Gastroesophageal sphincter (tissue), 4 donors: ENCODE measurements around the gene THBS3. TPM values are rescaled to one million over a fixed set of nuclear protein-coding genes. Genes with fewer than 3 reads are reported as not detected.
"Not testable (repeated sequence)": the region's sequence is repeated elsewhere in the genome, so short reads cannot be mapped to it uniquely, and the experiment has no call there.

Source experiments
- ATAC-seq: fragments of 150-250 bp; one replicate; pipeline ENCODE4 v1.9.1; 2016; ENCODE audit warnings: mild to moderate bottlenecking, moderate library complexity
- H3K27ac ChIP-seq, 4 donors: fragments of 200-600 bp; sonication (generic) in 3 of 4; 1 replicate in 3 of 4; 2 replicates in 1 of 4; pipeline ENCODE4 v1.5.1; 2016 to 2019
- H3K27me3 ChIP-seq: fragments of 200-600 bp; sonication (generic); one replicate; pipeline ENCODE4 v1.5.1; 2019
- H3K36me3 ChIP-seq, 2 donors: fragments of 200-600 bp; sonication (generic); one replicate each; pipeline ENCODE4 v1.5.1; 2019; ENCODE audit warnings: control low read depth in 1 of 2
- H3K4me1 ChIP-seq, 3 donors: fragments of 200-600 bp; sonication (generic); 1 replicate in 2 of 3; 2 replicates in 1 of 3; pipeline ENCODE4 v1.5.1; 2016 to 2019; ENCODE audit warnings: control low read depth in 2 of 3
- H3K4me3 ChIP-seq, 2 donors: fragments of 200-600 bp; sonication (generic); one replicate each; pipeline ENCODE4 v1.5.1; 2019; ENCODE audit warnings: mild to moderate bottlenecking in 1 of 2, moderate library complexity in 1 of 2
- H3K9me3 ChIP-seq, 3 donors: fragments of 200-600 bp; sonication (generic); one replicate each; pipeline ENCODE4 v1.5.1; 2017 to 2019; ENCODE audit warnings: control low read depth in 2 of 3
- EP300 ChIP-seq: sonication (generic); formaldehyde crosslinking; IDR thresholded peaks from one replicate; pipeline ENCODE4 v1.6.1; 2017; ENCODE audit warnings: antibody characterized with exemption, mild to moderate bottlenecking
- POLR2A ChIP-seq, 2 donors: fragments of 450-650 bp; IDR thresholded peaks; one replicate each; pipeline ENCODE4 v1.6.1; 2017; ENCODE audit warnings: antibody characterized with exemption in 2 of 2, mild to moderate bottlenecking in 2 of 2, moderate library complexity in 1 of 2
- POLR2AphosphoS5 ChIP-seq: sonication (generic); formaldehyde crosslinking; IDR thresholded peaks from one replicate; pipeline ENCODE4 v1.6.1; 2017; ENCODE audit warnings: antibody characterized with exemption
- WGBS, 2 donors: methylation state at CpG; one replicate each; pipeline ENCODE4 v1.1.5; 2018; ENCODE audit warnings: low coverage in 1 of 2; 5-methylcytosine and 5-hydroxymethylcytosine counted together
- total RNA-seq, 4 donors: library from RNA; depleted of rRNA; stranded (reverse); fragments of >200 nt; gene quantifications; one replicate each; pipeline ENCODE4 v1.1.0, GENCODE V29; 2016
- TF ChIP-seq, protein P1 (sequence below), 4 experiments: fragments of 200-600 bp in 2 of 4; fragments of 450-650 bp in 2 of 4; sonication (generic) in 1 of 4; IDR thresholded peaks; one replicate each; pipeline ENCODE4 v1.5.1; 2017 to 2019; ENCODE audit warnings: antibody characterized with exemption in 4 of 4, mild to moderate bottlenecking in 2 of 4, moderate library complexity in 2 of 4

Gene THBS3
- total RNA-seq, 4 donors from 2014 or later = 17.9 to 25.6 (median 20.1) TPM

DNA sequence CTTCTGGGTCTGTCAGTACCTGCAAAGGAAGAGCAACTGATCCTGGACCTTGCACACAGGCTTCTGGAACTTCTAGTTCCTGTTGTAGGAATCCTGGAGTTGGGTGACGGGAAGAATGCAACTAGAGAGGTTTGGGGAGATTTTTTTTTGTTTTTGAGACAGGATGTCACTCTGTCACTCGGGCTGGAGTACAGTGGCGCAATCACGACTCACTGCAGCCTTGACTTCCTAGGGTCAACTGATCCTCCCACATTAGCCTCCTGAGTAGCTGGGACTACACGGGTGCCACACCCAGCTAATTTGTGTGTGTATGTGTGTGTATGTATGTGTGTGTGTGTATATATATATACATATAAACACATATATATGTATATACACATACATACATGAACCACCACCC lies 28.8 kb upstream of the THBS3 start:
- ATAC-seq = no peak
- Histone ChIP-seq H3K9me3 (no peaks in the 10 kb centered on the region), H3K4me1 (peaks cover 2 to 33% (median 11%) of the 10 kb centered on the region in 3 donors), H3K27me3 (no peaks in the 10 kb centered on the region), H3K27ac (no peak overlapping the region), H3K36me3 (peaks cover 0 to 48% of the 10 kb centered on the region in 2 donors), H3K4me3 (no peak overlapping the region)
- TF ChIP-seq, protein P1, sequence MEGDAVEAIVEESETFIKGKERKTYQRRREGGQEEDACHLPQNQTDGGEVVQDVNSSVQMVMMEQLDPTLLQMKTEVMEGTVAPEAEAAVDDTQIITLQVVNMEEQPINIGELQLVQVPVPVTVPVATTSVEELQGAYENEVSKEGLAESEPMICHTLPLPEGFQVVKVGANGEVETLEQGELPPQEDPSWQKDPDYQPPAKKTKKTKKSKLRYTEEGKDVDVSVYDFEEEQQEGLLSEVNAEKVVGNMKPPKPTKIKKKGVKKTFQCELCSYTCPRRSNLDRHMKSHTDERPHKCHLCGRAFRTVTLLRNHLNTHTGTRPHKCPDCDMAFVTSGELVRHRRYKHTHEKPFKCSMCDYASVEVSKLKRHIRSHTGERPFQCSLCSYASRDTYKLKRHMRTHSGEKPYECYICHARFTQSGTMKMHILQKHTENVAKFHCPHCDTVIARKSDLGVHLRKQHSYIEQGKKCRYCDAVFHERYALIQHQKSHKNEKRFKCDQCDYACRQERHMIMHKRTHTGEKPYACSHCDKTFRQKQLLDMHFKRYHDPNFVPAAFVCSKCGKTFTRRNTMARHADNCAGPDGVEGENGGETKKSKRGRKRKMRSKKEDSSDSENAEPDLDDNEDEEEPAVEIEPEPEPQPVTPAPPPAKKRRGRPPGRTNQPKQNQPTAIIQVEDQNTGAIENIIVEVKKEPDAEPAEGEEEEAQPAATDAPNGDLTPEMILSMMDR (IDR thresholded peaks at IDR 0.05) = no peak
- TF ChIP-seq EP300 (no peak), POLR2A (IDR thresholded peaks at IDR 0.05) (no peak), POLR2AphosphoS5 (no peak)
- 80% methylated on average over 4 of the region's 5 CpGs; no CpG with 5 or more reads in 1 of the 2 donors for WGBS, 2 donors

- ATAC-seq, H3K27ac ChIP-seq, H3K27me3 ChIP-seq, H3K9me3 ChIP-seq, H3K4me3 ChIP-seq: not testable (repeated sequence)
- H3K36me3 ChIP-seq = peaks cover 0 to 48% of the 10 kb centered on the region in 2 donors
- peaks cover 2 to 26% (median 14%) of the 10 kb centered on the region in 3 donors for H3K4me1 ChIP-seq
- 83% methylated on average over 3 of the region's 9 CpGs; no CpG with 5 or more reads in 1 of the 2 donors for WGBS, 2 donors
These were observed 27.7 kb upstream of the THBS3 start for GRCh38 chr1:155235375-155235774.

- H3K27ac ChIP-seq, H3K27me3 ChIP-seq, H3K9me3 ChIP-seq, H3K4me3 ChIP-seq, ATAC-seq: not testable (repeated sequence)
- WGBS, 2 donors = 88% methylated on average over 1 of the region's 5 CpGs; no CpG with 5 or more reads in 1 of the 2 donors
- peaks cover 2 to 18% (median 11%) of the 10 kb centered on the region in 3 donors for H3K4me1 ChIP-seq
- H3K36me3 ChIP-seq = peaks cover 0 to 33% of the 10 kb centered on the region in 2 donors
These were observed 25.8 kb upstream of the THBS3 start for GRCh38 chr1:155233502-155233901.

DNA sequence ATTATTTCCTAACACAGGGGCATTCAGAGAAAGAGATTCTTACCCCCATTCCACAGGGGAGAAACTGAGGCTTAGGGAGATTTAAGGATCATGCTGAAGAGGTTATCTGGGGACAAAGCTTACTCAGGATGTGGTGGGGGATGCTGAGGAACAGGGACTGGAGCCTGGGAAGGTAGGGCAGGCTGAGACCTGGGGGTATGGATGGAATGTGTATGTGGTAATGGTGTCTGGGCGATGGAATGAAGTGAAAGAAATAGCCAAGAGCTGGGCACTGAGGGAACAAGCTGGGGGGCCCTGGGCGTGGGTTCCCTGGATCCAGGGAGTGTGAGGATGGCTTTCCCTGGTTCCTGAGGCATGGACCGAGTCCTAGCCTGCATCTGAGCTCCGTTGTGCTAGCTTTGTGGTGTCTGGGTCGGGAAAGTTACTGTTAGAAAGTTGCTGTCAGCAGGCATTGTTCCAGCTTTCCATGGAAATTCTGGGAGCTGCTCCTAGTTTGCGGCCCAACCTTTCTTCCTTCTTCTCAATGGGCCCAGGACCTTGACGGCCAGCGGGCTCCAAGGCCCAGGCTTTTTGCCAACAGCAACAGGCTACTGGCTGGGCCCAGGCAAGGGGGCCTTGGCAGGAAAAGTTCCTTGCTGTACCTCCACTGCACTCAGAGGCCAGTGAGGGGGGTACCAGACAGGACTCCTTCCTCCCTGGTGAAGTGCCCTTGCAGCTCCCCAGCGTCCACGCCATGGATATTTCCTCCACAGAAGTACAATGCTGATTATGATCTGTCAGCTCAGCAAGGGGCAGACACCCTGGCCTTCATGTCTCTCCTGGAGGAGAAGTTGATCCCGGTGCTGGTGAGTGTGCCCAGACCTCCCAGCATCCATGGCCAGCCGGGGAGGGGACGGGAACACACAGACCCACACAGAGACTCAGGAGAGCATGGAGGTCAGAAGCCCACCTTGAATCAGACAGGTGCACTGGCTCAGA lies 24.6 kb upstream of the THBS3 start:
- Histone ChIP-seq H3K36me3 (peaks cover 0 to 21% of the 10 kb centered on the region in 2 donors), H3K27ac (peak overlapping the region; percentile 13 to 80 (median 68))
- WGBS, 2 donors = 25% methylated on average over 2 of the region's 13 CpGs; no CpG with 5 or more reads in 1 of the 2 donors

DNA sequence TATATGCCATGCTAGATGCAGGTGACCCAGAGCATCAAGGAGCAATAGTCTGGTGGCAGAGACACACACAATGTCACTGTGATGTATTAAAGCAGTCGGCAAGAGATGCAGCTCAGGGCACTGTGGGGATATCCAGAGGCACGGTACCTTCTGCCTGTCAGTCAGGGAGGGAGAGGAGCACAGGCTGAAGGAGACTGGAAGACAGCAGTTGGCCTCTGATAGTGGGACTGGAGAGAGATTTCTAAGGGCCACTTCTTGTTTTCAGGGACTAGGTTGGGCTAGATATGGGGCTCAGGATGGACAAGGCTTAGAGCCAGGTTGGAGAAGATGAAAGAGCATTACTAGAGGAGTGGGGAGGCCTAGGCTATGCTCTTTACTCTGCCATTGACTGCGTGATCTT lies 23.6 kb upstream of the THBS3 start:
- H3K27me3 ChIP-seq, H3K4me3 ChIP-seq, ATAC-seq, H3K9me3 ChIP-seq: not testable (repeated sequence)
- Histone ChIP-seq H3K4me1 (peaks cover 2 to 33% (median 17%) of the 10 kb centered on the region in 3 donors), H3K36me3 (peaks cover 0 to 12% of the 10 kb centered on the region in 2 donors), H3K27ac (peak overlapping the region in 3 of 4 donors; percentile 65 to 80 (median 71))
- WGBS, 2 donors = 42 to 55% methylated on average over 2 of the region's 3 CpGs

More for the DNA sequence above, 24.6 kb upstream of the THBS3 start:
- H3K4me3 ChIP-seq, H3K9me3 ChIP-seq, H3K27me3 ChIP-seq, ATAC-seq: not testable (repeated sequence)
- peaks cover 2 to 26% (median 11%) of the 10 kb centered on the region in 3 donors for H3K4me1 ChIP-seq

DNA sequence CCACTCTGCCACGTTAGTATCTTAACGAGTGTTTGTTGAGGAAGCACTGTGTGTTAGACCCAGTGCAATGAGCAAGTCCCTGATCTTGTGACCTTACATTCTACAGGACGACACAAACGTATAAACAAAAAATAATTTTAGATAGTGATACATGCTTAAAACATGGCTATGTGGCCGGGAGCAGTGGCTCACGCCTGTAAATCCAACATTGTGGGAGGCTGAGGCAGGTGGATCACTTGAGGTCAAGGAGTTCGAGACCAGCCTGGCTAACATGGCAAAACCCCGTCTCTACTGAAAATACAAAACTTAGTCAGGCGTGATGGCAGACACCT lies 20.4 kb upstream of the THBS3 start:
- H3K9me3 ChIP-seq = no peaks in the 10 kb centered on the region
- H3K27ac ChIP-seq = peak overlapping the region; percentile 89 to 96 (median 90)
- TF ChIP-seq POLR2A (IDR thresholded peaks at IDR 0.05) (no peak), POLR2AphosphoS5 (no peak)
- TF ChIP-seq, protein P1 (IDR thresholded peaks at IDR 0.05) = no peak
- peak overlapping the region; percentile 54 to 65 for H3K4me3 ChIP-seq
- 37 to 40% methylated on average over 4 to 7 of the region's 9 CpGs for WGBS, 2 donors
- no peak for ATAC-seq
- H3K36me3 ChIP-seq = no peaks in the 10 kb centered on the region
- peaks cover 2 to 48% (median 19%) of the 10 kb centered on the region in 3 donors for H3K4me1 ChIP-seq
- no peaks in the 10 kb centered on the region for H3K27me3 ChIP-seq
